AG04450 (cell line): Measurements from ENCODE around the gene KIAA0930. TPM values are rescaled to one million over a fixed set of nuclear protein-coding genes. Genes with fewer than 3 reads are reported as not detected.

Source experiments
- CTCF ChIA-PET: fragments of 300-600, 350-600 bp; formaldehyde crosslinking; extraction: SDS; loops from one replicate; lab custom pipeline; 2022; ENCODE audit warnings: antibody characterized with exemption, inconsistent platforms; lab: Charles Lee
- POLR2A ChIA-PET: fragments of 350-600 bp; formaldehyde crosslinking; extraction: SDS; loops from one replicate; lab custom pipeline; 2021; ENCODE audit warnings: antibody characterized with exemption, inconsistent platforms; lab: Yijun Ruan, JAX
- DNase-seq: peaks from one replicate; pipeline ENCODE4 v3.0.0-alpha.2; 2011; ENCODE audit warnings: low read depth, low spot score
- H3K27ac ChIP-seq: one replicate; pipeline ENCODE4 v1.5.1; 2012; ENCODE audit warnings: low read depth, low read length, control low read depth
- H3K27me3 ChIP-seq: one replicate; pipeline ENCODE4 v1.6.0; 2012; ENCODE audit warnings: low read length; ENCODE audit not compliant: control insufficient read depth, insufficient read depth
- H3K4me3 ChIP-seq: 2 replicates; pipeline ENCODE4 v1.5.1; 2011; ENCODE audit warnings: mild to moderate bottlenecking, low read depth, low read length, control low read depth
- H3K9me3 ChIP-seq: 2 replicates; pipeline ENCODE4 v1.5.1; 2012; ENCODE audit warnings: low read length; ENCODE audit not compliant: control insufficient read depth, insufficient read depth
- CTCF ChIP-seq: IDR thresholded peaks from 2 replicates; pipeline ENCODE4 v1.5.1; 2011; ENCODE audit warnings: low read depth, low read length, control low read depth, inconsistent platforms
- polyA plus RNA-seq: library from polyadenylated mRNA; depleted of rRNA; stranded (reverse); fragments of >200 nt; gene quantifications from 2 replicates; pipeline ENCODE4 v1.2.3, GENCODE V29; 2011

KIAA0930 gene
- polyA plus RNA-seq, 1 experiment = 49.4 TPM

DNA sequence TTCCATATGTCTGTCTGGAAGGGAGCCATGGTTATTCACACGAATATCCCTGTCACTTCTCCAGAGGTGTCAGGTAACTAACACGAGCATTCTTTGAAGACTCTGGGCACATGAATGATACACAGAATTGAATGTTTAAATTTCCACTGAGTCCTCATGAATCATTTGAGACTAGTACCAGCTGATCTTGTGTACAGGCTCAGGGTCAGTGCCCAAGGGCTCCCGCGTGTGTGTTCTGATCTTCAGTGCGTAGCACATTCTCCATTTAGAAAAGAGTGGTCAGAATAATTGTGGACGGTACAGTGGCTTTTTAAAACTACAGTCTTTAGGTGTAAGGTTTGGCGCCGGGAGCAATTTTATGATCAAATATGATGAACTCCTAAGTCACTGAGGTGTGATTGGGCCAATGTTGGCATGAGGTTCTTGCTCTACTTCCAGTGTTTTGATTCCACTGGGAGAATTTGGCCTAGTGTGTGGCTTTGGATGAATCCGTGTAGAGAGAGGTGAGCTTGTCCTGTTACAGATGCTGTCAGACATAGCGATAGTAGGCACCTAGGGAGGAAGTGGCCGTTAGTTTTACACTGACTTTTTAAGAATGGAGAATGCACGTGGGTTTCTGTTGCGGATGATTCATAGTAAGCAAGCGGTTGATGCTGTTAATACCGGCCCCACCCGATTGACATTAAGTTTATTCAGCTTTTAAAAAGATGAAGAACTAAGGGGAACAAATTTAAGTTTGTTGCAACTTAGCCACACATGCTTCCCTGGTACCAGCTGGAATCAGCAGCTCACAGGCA is 54.8 kb downstream of the KIAA0930 start:
- no peak for TF ChIP-seq CTCF
- no peak overlapping the region for H3K4me3 ChIP-seq
- no peak overlapping the region for H3K27ac ChIP-seq
- ChIA-PET POLR2A (no interaction called here), CTCF (no interaction called here)
- no peak for DNase-seq
- no peaks in the 10 kb centered on the region for H3K27me3 ChIP-seq
- H3K9me3 ChIP-seq = no peaks in the 10 kb centered on the region

DNA sequence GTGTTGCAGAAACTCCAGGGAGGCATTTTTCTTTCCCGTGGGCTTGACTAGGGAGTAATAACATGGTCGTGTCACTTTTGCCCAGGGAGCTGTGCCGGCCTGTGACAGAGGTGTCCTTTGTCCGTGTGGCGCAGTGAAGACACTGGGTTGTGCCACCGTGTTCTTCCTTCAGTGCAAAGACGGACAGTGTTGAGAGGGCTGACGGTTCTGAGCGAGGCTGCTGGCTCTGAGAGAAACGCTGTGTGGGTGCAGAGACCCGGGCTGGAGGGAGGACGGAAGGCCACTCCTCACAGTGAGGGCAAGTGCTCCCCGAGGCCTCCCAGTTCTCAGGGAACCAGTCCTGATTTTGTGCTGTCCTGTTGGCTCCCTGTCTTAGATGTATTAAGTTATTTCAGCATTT is 56.7 kb downstream of the KIAA0930 start:
- CTCF ChIA-PET = interaction anchor here (0.7 kb wide), 1 partner anchor 11 kb away, joined by 5 read pairs; no protein-coding TSS in a partner anchor
- no peak for TF ChIP-seq CTCF

GRCh38 chr22:45181766-45182165 is 58.9 kb downstream of the KIAA0930 start:
- no peak for DNase-seq
- no peak for TF ChIP-seq CTCF
- POLR2A ChIA-PET = no interaction called here
- Histone ChIP-seq H3K27me3 (no peaks in the 10 kb centered on the region), H3K9me3 (no peaks in the 10 kb centered on the region), H3K4me3 (no peak overlapping the region), H3K27ac (no peak overlapping the region)
- CTCF ChIA-PET = no interaction called here

More for the DNA sequence above, 56.7 kb downstream of the KIAA0930 start:
- Histone ChIP-seq H3K9me3 (no peaks in the 10 kb centered on the region), H3K27me3 (no peaks in the 10 kb centered on the region), H3K27ac (no peak overlapping the region), H3K4me3 (no peak overlapping the region)
- POLR2A ChIA-PET = no interaction called here
- no peak for DNase-seq

GRCh38 chr22:45181240-45181639 is 59.5 kb downstream of the KIAA0930 start:
- Histone ChIP-seq H3K9me3 (no peaks in the 10 kb centered on the region), H3K4me3 (no peak overlapping the region), H3K27me3 (no peaks in the 10 kb centered on the region), H3K27ac (no peak overlapping the region)
- POLR2A ChIA-PET = no interaction called here
- TF ChIP-seq CTCF = no peak
- DNase-seq = no peak
- CTCF ChIA-PET = interaction anchor here (0.5 to 0.6 kb wide), 2 partner anchors 9 to 20 kb away, joined by 3 read pairs; no protein-coding TSS in a partner anchor

DNA sequence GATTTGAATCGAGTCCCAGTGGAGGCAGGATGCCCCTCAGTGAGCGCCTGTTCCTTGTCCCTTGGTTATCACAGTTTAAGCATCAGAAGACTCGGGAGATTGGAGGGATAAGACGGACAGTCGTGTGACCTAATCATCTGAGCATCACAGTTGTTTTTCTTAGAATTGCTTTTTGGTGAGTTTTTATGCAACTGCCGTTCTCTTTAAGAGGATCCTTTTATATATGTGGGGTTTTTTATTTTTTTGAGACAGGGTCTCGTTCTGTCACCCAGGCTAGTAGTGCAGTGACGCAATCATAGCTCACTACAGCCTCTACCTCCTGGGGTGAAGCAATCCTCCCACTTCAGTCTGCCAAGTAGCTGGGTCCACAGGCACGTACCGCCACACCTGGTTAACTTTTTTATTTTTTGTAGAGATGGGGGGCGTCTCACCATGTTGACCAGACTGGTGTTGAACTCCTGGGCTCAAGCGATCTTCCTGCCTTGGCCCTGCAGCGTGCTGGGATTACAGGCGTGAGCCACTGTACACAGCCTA is 60.5 kb downstream of the KIAA0930 start:
- POLR2A ChIA-PET = no interaction called here
- no peak for DNase-seq
- Histone ChIP-seq H3K27ac (no peak overlapping the region), H3K27me3 (no peaks in the 10 kb centered on the region), H3K4me3 (no peak overlapping the region), H3K9me3 (no peaks in the 10 kb centered on the region)
- TF ChIP-seq CTCF = no peak
- CTCF ChIA-PET = interaction anchor here (0.9 kb wide), 1 partner anchor 137 kb away, joined by 3 read pairs; no protein-coding TSS in a partner anchor
